ACC112 (cell line): ENCODE results near the gene ZNF141.
A peak's percentile ranks its signal among the peaks of the same experiment; 100 is the strongest.
"Not testable (repeated sequence)": the region's sequence is repeated elsewhere in the genome, so short reads cannot be mapped to it uniquely, and the experiment has no call there.

ENCODE experiments used
- H2AFZ ChIP-seq: fragments of 200-600 bp; sonication (generic); one replicate; pipeline ENCODE4 v1.6.0; 2017; ENCODE audit warnings: antibody characterized with exemption, low read length; ENCODE audit not compliant: unreplicated experiment
- H3K27ac ChIP-seq: fragments of 200-600 bp; sonication (generic); 2 replicates; pipeline ENCODE4 v1.5.1; 2014; ENCODE audit warnings: low read depth, mild to moderate bottlenecking, antibody characterized with exemption, low read length, moderate library complexity
- H3K27me3 ChIP-seq: fragments of 200-600 bp; sonication (generic); 2 replicates; pipeline ENCODE4 v1.6.1; 2014; ENCODE audit warnings: mild to moderate bottlenecking, antibody characterized with exemption, low read length, moderate library complexity, mixed read lengths; ENCODE audit not compliant: insufficient read depth
- H3K36me3 ChIP-seq: fragments of 200-600 bp; sonication (generic); 2 replicates; pipeline ENCODE4 v1.6.1; 2016; ENCODE audit warnings: mild to moderate bottlenecking, antibody characterized with exemption, low read length, moderate library complexity, mixed read lengths; ENCODE audit not compliant: insufficient read depth
- H3K4me1 ChIP-seq: fragments of 200-600 bp; sonication (generic); one replicate; pipeline ENCODE4 v1.6.1; 2016; ENCODE audit warnings: low read length, mixed read lengths; ENCODE audit not compliant: insufficient read depth, unreplicated experiment, control insufficient read depth
- H3K4me3 ChIP-seq: fragments of 200-600 bp; sonication (generic); 2 replicates; pipeline ENCODE4 v1.5.1; 2014; ENCODE audit warnings: mild to moderate bottlenecking, low read depth, low read length
- H3K79me2 ChIP-seq: fragments of 200-600 bp; sonication (generic); one replicate; pipeline ENCODE4 v1.6.0; 2016; ENCODE audit warnings: low read length; ENCODE audit not compliant: control insufficient read depth, unreplicated experiment, insufficient read depth

The ZNF141 gene

GRCh38 chr4:385934-386707, 48.5 kb downstream of the ZNF141 start:
- Histone ChIP-seq H3K4me1 (no peaks in the 10 kb centered on the region), H3K36me3 (no peaks in the 10 kb centered on the region; the same call in 1 of the 2 replicates), H3K79me2 (no peaks in the 10 kb centered on the region), H3K27me3 (peaks cover 24% of the 10 kb centered on the region), H2AFZ (no peak overlapping the region), H3K27ac (no peak overlapping the region), H3K4me3 (peak overlapping the region; percentile 53)

- Histone ChIP-seq H3K4me1 (no peaks in the 10 kb centered on the region), H3K27ac (no peak overlapping the region), H3K27me3 (peaks cover 24% of the 10 kb centered on the region), H2AFZ (no peak overlapping the region), H3K36me3 (no peaks in the 10 kb centered on the region; the same call in 1 of the 2 replicates), H3K79me2 (no peaks in the 10 kb centered on the region), H3K4me3 (peak overlapping the region; percentile 53)
Measured at GRCh38 chr4:386708-387105, 49.1 kb downstream of the ZNF141 start.

- no peak overlapping the region for H3K27ac ChIP-seq
Measured at GRCh38 chr4:404006-404405, 66.4 kb downstream of the ZNF141 start.

DNA sequence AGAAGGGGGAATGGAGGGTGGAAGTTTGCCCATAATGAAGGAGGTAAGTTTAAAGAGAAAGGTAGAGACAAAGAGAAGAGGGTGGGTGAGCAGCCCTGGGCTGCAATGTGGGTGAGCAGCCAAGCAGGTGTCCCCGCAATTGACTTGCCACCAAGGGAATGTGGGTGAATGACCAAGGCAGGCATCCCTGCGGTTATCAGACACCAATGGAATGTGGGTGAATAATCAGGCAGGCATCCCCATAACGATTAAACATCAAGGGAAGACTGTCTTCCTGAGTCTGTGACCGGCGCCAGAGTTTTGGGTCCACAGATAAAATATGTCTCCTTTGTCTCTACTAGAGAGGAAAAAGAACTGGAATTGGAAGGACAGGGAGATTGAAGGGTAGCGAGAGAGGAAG, 70.7 kb downstream of the ZNF141 start:
- H3K36me3 ChIP-seq, H2AFZ ChIP-seq, H3K27ac ChIP-seq, H3K4me1 ChIP-seq, H3K27me3 ChIP-seq, H3K79me2 ChIP-seq, H3K4me3 ChIP-seq: not testable (repeated sequence)

More at GRCh38 chr4:404006-404405, 66.4 kb downstream of the ZNF141 start:
- Histone ChIP-seq H2AFZ (no peak overlapping the region), H3K79me2 (no peaks in the 10 kb centered on the region), H3K4me3 (no peak overlapping the region), H3K27me3 (no peaks in the 10 kb centered on the region), H3K36me3 (no peaks in the 10 kb centered on the region), H3K4me1 (peaks cover 3% of the 10 kb centered on the region)

DNA sequence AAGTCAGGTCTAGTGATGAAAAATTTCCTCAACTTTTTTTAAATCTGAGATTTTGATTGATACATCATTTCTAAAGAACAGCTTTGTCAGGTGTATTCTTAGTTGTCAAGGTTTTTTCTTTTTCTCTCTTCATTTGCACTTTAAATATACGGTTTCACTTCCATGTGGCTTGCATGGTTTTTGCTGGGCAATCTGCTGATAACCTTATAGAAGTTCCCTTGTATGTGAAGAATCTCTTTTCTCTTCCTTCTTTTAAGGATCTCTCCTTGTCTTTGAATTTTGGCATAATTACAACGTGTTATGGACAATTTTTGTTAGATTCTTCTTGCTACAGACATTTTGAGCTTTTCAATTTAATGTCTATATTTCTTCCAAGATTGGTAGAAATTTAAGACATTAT, 85.0 kb downstream of the ZNF141 start:
- Histone ChIP-seq H3K27me3 (no peaks in the 10 kb centered on the region), H3K4me1 (no peaks in the 10 kb centered on the region), H3K27ac (no peak overlapping the region), H3K79me2 (no peaks in the 10 kb centered on the region), H3K4me3 (no peak overlapping the region), H2AFZ (no peak overlapping the region), H3K36me3 (peaks cover 16% of the 10 kb centered on the region)
